Immature natural killer cell (primary cell): ENCODE results near the gene XK. TPM values are rescaled to one million over a fixed set of nuclear protein-coding genes. Genes with fewer than 3 reads are reported as not detected.

Experiments
- DNase-seq, 3 donors: peaks; one replicate each; pipeline ENCODE4 v3.0.0; 2022; ENCODE audit warnings: mixed read lengths in 1 of 3
- H3K27ac Mint-ChIP-seq, 6 donors: one replicate each; pipeline ENCODE4 v1.8.0; 2020; ENCODE audit warnings: mixed read lengths in 6 of 6, mild to moderate bottlenecking in 5 of 6, inconsistent platforms in 4 of 6, moderate library complexity in 3 of 6
- H3K27me3 Mint-ChIP-seq, 3 donors: one replicate each; pipeline ENCODE4 v1.8.0; 2020 to 2021; ENCODE audit warnings: low read depth in 3 of 3, mild to moderate bottlenecking in 3 of 3, mixed read lengths in 3 of 3, moderate library complexity in 3 of 3, inconsistent platforms in 1 of 3
- H3K36me3 Mint-ChIP-seq, 3 donors: one replicate each; pipeline ENCODE4 v1.8.0; 2020; ENCODE audit warnings: mixed read lengths in 3 of 3, inconsistent platforms in 2 of 3, mild to moderate bottlenecking in 2 of 3
- H3K4me1 Mint-ChIP-seq, 2 donors: one replicate each; pipeline ENCODE4 v1.8.0; 2020; ENCODE audit warnings: inconsistent platforms in 2 of 2, mild to moderate bottlenecking in 2 of 2, mixed read lengths in 2 of 2, moderate library complexity in 1 of 2
- H3K4me3 Mint-ChIP-seq, 5 donors: one replicate each; pipeline ENCODE4 v1.8.0; 2020; ENCODE audit warnings: mild to moderate bottlenecking in 5 of 5, mixed read lengths in 5 of 5, inconsistent platforms in 3 of 5, moderate library complexity in 3 of 5
- H3K9me3 Mint-ChIP-seq, 6 donors: one replicate each; pipeline ENCODE4 v1.8.0; 2020; ENCODE audit warnings: mild to moderate bottlenecking in 6 of 6, mixed read lengths in 6 of 6, inconsistent platforms in 4 of 6, moderate library complexity in 3 of 6
- polyA plus RNA-seq, 3 donors: library from polyadenylated mRNA; unstranded; fragments of 300-500 nt; fragmentation: Illumina TruSeq; gene quantifications; one replicate each; pipeline ENCODE4 v1.2.3, GENCODE V29; 2021

XK gene
- polyA plus RNA-seq, 3 donors from 2014 or later: 0.08 to 0.11 TPM; not detected in 1

DNA sequence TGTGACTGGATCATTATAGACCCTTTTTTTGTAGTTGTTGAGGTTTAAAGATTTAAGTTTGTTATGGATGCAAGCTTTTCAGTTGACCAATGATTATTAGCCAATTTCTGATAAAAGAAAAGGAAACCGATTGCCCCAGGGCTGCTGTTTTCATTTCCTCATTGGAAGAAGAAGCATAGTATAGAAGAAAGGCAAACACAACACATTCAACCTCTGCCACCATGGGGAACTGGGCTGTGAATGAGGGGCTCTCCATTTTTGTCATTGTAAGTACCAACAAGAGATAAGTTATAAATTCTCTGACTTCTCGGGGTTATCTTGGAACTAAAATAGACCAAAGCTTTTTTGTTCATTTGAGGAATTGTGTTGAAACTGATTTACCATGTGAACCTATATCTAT is 94.3 kb downstream of the XK start, which contains the start of gene CYBB:
Gene CYBB, plus strand, starts transcription at position 203 of the 400 bp plus-strand sequence. Its CDS starts 19 bp downstream, at position 222.
- Mint-ChIP-seq H3K36me3 (no peaks in the 10 kb centered on the region), H3K4me3 (no peak within 1 kb of the TSS), H3K27ac (no peak within 1 kb of the TSS), H3K9me3 (no peaks in the 10 kb centered on the region), H3K27me3 (peaks cover 0 to 4% (median 0%) of the 10 kb centered on the region in 3 donors), H3K4me1 (peaks cover 23% of the 10 kb centered on the region in 2 donors)
- no peak for DNase-seq

DNA sequence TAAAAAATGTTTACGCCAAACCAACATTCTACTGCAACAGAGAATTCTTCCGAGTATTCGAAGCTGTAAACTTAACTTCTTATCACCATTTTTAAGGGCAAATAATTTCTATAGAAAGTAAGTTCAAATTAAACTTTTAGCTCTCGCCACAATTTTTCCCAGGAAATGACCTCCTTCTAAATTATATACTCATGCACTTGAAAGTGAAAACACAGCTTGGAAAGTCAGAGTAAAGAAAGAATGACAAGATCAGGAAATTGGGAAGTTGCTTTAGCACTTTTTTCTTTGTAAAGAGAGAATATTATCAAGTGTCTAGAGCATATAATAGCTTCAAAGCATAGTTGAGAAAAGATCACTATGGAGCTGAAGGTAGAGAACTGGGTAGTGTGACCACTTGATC is 95.5 kb downstream of the XK start:
- Mint-ChIP-seq H3K36me3 (no peaks in the 10 kb centered on the region), H3K27me3 (peaks cover 0 to 3% (median 0%) of the 10 kb centered on the region in 3 donors), H3K9me3 (no peaks in the 10 kb centered on the region), H3K4me1 (peaks cover 16 to 18% of the 10 kb centered on the region in 2 donors), H3K4me3 (no peak overlapping the region), H3K27ac (no peak overlapping the region)
- no peak for DNase-seq

Other genes with a start within 250 kb of the XK start
- gene LANCL3, start 114.1 kb upstream of the XK start, polyA plus RNA-seq: 1 to 10 TPM in 2 of 3 donors, under 1 TPM in 1; 0.21 to 1.1 (median 1.0) TPM
- gene CYBB, start 94.3 kb downstream of the XK start, polyA plus RNA-seq: 1 to 10 TPM; 1.2 to 4.0 (median 2.3) TPM
- gene DYNLT3, start 161.8 kb downstream of the XK start, polyA plus RNA-seq: 10 to 100 TPM; 24.4 to 43.0 (median 26.5) TPM